Endothelial cell of umbilical vein (primary cell): ENCODE measurements around the gene POR.

Experiments
- CTCF ChIP-seq, 2 donors: IDR thresholded peaks; 1 replicate in 1 of 2; 2 replicates in 1 of 2; pipeline ENCODE4 v1.5.1; 2011; ENCODE audit warnings: low read length in 2 of 2, mild to moderate bottlenecking in 2 of 2, moderate library complexity in 2 of 2, control low read depth in 1 of 2, inconsistent platforms in 1 of 2, low read depth in 1 of 2; ENCODE audit not compliant: insufficient read depth in 1 of 2; ENCODE audit errors: extremely low read depth in 1 of 2
- EZH2 ChIP-seq: IDR thresholded peaks from 2 replicates; pipeline ENCODE4 v1.6.1; 2012; ENCODE audit warnings: borderline replicate concordance, low read depth, mild to moderate bottlenecking, moderate library complexity, low read length, inconsistent platforms; ENCODE audit not compliant: severe bottlenecking
- MAX ChIP-seq: IDR thresholded peaks from 2 replicates; pipeline ENCODE4 v1.6.1; 2011; ENCODE audit not compliant: insufficient read depth, insufficient read length
- POLR2A ChIP-seq: IDR thresholded peaks from 2 replicates; pipeline ENCODE4 v1.6.1; 2012; ENCODE audit warnings: low read depth, mild to moderate bottlenecking, control low read depth, low read length
- POLR2AphosphoS5 ChIP-seq: IDR thresholded peaks from 2 replicates; pipeline ENCODE4 v1.6.1; 2012; ENCODE audit warnings: low read depth, mild to moderate bottlenecking, control low read depth, low read length, moderate library complexity; ENCODE audit not compliant: insufficient read depth

DNA sequence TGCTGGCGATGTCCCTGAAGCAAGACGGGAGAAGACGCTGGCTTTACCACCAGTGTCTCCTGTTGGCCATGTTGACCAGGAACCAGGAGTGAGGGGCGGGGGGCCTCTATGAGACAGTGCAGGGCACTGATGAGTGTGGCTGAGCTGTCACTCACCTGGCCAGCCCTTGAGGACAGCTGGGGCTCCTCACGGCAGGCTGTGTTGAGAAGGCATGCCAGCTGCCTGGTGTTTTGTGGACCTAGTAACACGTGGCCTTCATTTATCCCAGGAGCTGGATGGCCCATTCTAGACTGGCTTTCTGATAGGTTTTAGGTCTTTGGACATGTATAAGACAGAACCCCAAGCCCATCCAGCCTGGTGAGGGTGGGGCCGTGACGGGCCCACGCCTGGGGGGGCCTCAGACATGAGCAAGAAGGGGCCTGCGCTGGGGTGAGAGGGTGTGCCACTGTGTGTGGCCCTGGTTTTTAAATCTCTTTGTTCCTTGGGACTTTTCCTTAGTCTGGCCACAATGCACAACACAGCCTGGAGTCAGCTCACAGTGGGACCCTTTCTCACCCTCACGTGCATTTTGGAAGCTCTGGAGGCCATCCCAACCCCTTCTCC is 25.6 kb upstream of the POR start:
- TF ChIP-seq MAX (no peak), POLR2A (no peak), POLR2AphosphoS5 (no peak), CTCF (IDR thresholded peaks at IDR 0.05; ENCODE audit: extremely low read depth in 1 of 2, insufficient read depth in 1 of 2, low read depth in 1 of 2, low read length in 2 of 2) (no peak), EZH2 (no peak)
